ENCODE data around the gene CACNB2.

Gene CACNB2

DNA sequence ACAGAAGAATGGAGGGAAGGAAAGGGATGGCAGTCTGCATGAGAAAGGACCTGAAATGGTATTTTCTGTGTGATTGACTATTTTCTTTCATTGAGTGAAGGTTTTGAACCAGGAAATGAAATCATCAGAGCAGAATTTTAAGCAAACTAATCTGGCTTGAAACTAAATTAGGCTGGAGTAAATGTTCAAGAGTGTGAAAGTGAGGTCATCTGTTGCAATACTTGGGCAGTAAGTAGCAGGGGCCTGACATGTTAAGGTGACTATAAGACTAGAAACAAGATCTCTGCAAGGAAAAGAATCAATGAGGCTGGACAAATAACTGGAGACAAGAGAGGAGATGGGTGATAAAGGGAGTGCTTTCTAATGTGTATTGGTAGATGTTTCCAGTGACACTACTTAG lies 306.0 kb downstream of the CACNB2 start:
- no peak overlapping the region for H3K27ac ChIP-seq (ENCODE audit: low read length)
- H3K9ac ChIP-seq (ENCODE audit: low read length) = no peak overlapping the region
- no peaks in the 10 kb centered on the region for H3K4me1 ChIP-seq (ENCODE audit: low read length)
- no peak overlapping the region for H3K4me2 ChIP-seq (ENCODE audit: low read length)
- TF ChIP-seq, protein P1, sequence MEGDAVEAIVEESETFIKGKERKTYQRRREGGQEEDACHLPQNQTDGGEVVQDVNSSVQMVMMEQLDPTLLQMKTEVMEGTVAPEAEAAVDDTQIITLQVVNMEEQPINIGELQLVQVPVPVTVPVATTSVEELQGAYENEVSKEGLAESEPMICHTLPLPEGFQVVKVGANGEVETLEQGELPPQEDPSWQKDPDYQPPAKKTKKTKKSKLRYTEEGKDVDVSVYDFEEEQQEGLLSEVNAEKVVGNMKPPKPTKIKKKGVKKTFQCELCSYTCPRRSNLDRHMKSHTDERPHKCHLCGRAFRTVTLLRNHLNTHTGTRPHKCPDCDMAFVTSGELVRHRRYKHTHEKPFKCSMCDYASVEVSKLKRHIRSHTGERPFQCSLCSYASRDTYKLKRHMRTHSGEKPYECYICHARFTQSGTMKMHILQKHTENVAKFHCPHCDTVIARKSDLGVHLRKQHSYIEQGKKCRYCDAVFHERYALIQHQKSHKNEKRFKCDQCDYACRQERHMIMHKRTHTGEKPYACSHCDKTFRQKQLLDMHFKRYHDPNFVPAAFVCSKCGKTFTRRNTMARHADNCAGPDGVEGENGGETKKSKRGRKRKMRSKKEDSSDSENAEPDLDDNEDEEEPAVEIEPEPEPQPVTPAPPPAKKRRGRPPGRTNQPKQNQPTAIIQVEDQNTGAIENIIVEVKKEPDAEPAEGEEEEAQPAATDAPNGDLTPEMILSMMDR (IDR thresholded peaks at IDR 0.05; ENCODE audit: low read depth, low read length) = no peak
- no peak for TF ChIP-seq EZH2phosphoT487 (IDR thresholded peaks at IDR 0.05; ENCODE audit: low read depth)
- no peaks in the 10 kb centered on the region for H3K36me3 ChIP-seq (replicated peaks; ENCODE audit: low read depth, low read length)
- no peak overlapping the region for H3K4me3 ChIP-seq (ENCODE audit: low read length)
- H3K27me3 ChIP-seq (ENCODE audit: low read depth, low read length) = no peaks in the 10 kb centered on the region
- H3K79me2 ChIP-seq (ENCODE audit: low read length) = no peaks in the 10 kb centered on the region
- H4K20me1 ChIP-seq (ENCODE audit: insufficient read depth, low read length) = no peaks in the 10 kb centered on the region
- no peaks in the 10 kb centered on the region for H3K9me3 ChIP-seq (ENCODE audit: insufficient read depth, low read length)
- H2AFZ ChIP-seq (ENCODE audit: low read depth, low read length) = no peak overlapping the region

DNA sequence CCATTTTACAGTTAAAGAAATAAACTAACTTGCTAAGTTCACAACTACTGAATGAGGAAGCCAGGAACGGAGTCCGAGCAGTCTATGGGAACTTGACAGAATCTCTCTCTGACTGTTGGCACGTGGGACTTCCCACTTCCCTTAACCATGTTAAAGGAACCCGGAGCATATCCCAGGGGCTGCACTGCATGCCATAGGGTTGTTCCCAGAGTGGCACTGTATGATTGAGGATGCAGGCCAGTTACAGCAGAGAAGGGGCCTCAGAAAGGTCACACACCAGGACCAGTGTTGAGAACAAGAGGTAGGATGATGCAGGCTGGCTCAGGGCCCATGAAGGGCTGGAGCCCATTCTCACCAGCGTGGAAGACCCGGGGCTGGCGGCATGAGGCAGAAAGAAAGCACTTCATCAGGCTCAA lies 309.4 kb downstream of the CACNB2 start:
- no peaks in the 10 kb centered on the region for H3K9me3 ChIP-seq (ENCODE audit: insufficient read depth, low read length)
- H3K36me3 ChIP-seq (replicated peaks; ENCODE audit: low read depth, low read length) = no peaks in the 10 kb centered on the region
- no peaks in the 10 kb centered on the region for H3K4me1 ChIP-seq (ENCODE audit: low read length)
- H3K4me3 ChIP-seq (ENCODE audit: low read length) = no peak overlapping the region
- H3K79me2 ChIP-seq (ENCODE audit: low read length) = no peaks in the 10 kb centered on the region
- no peak overlapping the region for H3K4me2 ChIP-seq (ENCODE audit: low read length)
- no peak overlapping the region for H2AFZ ChIP-seq (ENCODE audit: low read depth, low read length)
- TF ChIP-seq, protein P1 (IDR thresholded peaks at IDR 0.05; ENCODE audit: low read depth, low read length) = no peak
- no peak for TF ChIP-seq EZH2phosphoT487 (IDR thresholded peaks at IDR 0.05; ENCODE audit: low read depth)
- H3K27me3 ChIP-seq (ENCODE audit: low read depth, low read length) = no peaks in the 10 kb centered on the region
- no peak overlapping the region for H3K27ac ChIP-seq (ENCODE audit: low read length)
- no peaks in the 10 kb centered on the region for H4K20me1 ChIP-seq (ENCODE audit: insufficient read depth, low read length)
- H3K9ac ChIP-seq (ENCODE audit: low read length) = no peak overlapping the region

DNA sequence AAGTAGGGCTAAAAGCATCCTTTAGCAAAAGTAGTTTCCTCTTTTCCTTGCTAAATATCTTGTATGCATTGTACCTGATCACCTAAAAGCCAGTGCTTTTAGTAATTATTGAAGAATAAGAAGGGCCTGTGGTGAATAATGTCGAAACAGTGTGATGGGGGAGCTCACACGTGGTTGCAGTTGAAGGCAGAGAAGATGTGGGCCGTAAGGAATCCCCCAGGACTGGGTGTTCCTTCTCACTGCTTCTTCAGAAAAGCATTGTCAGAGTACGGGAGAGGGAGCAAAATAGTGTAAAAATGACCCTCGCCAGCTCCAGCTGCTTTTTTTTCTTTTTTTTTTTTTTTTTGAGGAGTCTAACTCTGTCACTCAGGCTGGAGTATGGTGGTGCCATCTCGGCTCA lies 310.1 kb downstream of the CACNB2 start:
- Histone ChIP-seq H3K9ac (ENCODE audit: low read length) (no peak overlapping the region), H4K20me1 (ENCODE audit: insufficient read depth, low read length) (no peaks in the 10 kb centered on the region), H3K27me3 (ENCODE audit: low read depth, low read length) (no peaks in the 10 kb centered on the region), H3K4me3 (ENCODE audit: low read length) (no peak overlapping the region), H3K27ac (ENCODE audit: low read length) (no peak overlapping the region), H2AFZ (ENCODE audit: low read depth, low read length) (no peak overlapping the region), H3K79me2 (ENCODE audit: low read length) (no peaks in the 10 kb centered on the region), H3K4me1 (ENCODE audit: low read length) (no peaks in the 10 kb centered on the region), H3K9me3 (ENCODE audit: insufficient read depth, low read length) (no peaks in the 10 kb centered on the region), H3K36me3 (replicated peaks; ENCODE audit: low read depth, low read length) (no peaks in the 10 kb centered on the region), H3K4me2 (ENCODE audit: low read length) (no peak overlapping the region)
- TF ChIP-seq, protein P1 (IDR thresholded peaks at IDR 0.05; ENCODE audit: low read depth, low read length) = no peak
- TF ChIP-seq EZH2phosphoT487 (IDR thresholded peaks at IDR 0.05; ENCODE audit: low read depth) = no peak

DNA sequence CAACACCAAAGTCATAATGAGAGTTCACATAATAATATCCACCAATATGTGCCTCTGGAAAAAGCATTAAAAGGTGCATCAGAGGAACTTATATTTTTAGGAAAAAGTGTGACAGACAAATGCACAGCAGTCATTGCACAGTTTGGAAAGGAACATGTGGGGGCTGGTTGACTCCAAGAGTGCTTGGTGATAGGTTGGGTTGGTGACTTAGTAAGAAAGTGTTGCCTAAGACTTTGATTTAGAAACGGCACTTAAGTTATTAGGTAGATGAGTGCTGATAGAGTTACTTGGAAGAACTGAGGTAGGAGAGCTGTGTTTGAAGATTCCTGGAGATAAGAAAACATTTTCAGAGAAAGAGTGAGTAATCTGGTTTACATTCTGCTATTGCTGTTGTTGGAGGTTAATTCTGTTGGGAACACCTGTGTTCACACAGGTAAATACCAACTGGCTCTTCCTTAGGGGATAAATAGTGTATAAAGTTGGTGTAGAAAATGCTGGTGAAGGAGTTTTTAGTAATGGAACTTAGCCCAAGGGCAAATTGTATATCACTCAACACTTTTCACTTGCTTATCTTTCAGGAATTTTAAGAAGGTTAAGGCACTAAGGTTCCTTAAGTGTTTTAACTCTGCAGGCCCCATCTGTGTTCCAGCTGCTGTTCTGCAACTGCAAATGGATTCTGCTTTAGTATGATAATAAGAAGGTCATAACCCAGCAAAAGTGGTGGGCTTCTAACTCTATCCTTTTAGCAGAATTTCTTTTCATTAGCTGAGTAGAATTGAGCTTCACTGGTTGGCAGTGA lies 315.1 kb downstream of the CACNB2 start:
- Histone ChIP-seq H3K9me3 (ENCODE audit: insufficient read depth, low read length) (no peaks in the 10 kb centered on the region), H4K20me1 (ENCODE audit: insufficient read depth, low read length) (no peaks in the 10 kb centered on the region), H3K27ac (ENCODE audit: low read length) (no peak overlapping the region), H3K4me1 (ENCODE audit: low read length) (no peaks in the 10 kb centered on the region), H3K4me3 (ENCODE audit: low read length) (no peak overlapping the region), H3K36me3 (replicated peaks; ENCODE audit: low read depth, low read length) (no peaks in the 10 kb centered on the region), H3K9ac (ENCODE audit: low read length) (no peak overlapping the region), H3K79me2 (ENCODE audit: low read length) (no peaks in the 10 kb centered on the region), H3K4me2 (ENCODE audit: low read length) (no peak overlapping the region), H2AFZ (ENCODE audit: low read depth, low read length) (no peak overlapping the region), H3K27me3 (ENCODE audit: low read depth, low read length) (no peaks in the 10 kb centered on the region)
- TF ChIP-seq, protein P1 (IDR thresholded peaks at IDR 0.05; ENCODE audit: low read depth, low read length) = no peak
